ENCODE data around the gene TEX2. TPM values are rescaled to one million over a fixed set of nuclear protein-coding genes. Genes with fewer than 3 reads are reported as not detected.

TEX2 gene
- total and polyA plus RNA-seq, 2 donors (not counting 3 experiments of a cell fraction or from before 2014, with no cell fraction given) = 13.3 to 25.8 TPM

- no TSS peak for BruUV-seq (replicated peaks)
- intact Hi-C loops (cut with micrococcal nuclease) (no loop called here), dilution Hi-C loops (cut with MboI; ENCODE audit: extremely low pct_ligation_motif_present, low sequenced_read_pairs) (no loop called here)
- POLR2A ChIA-PET = interaction anchor here (0.6 kb wide), 1 partner anchor 15 kb away, joined by 3 read pairs; no protein-coding TSS in a partner anchor
- Histone ChIP-seq H3K9me3 (replicated peaks; ENCODE audit: control insufficient read depth, insufficient read depth, low read length) (no peaks in the 10 kb centered on the region), H3K9ac (replicated peaks; ENCODE audit: extremely low read depth, insufficient read depth, low read length) (no peak overlapping the region), H3K36me3 (ENCODE audit: control insufficient read depth in 2 of 2, extremely low read depth in 1 of 2, insufficient read depth in 2 of 2, low read length in 2 of 2) (peaks cover under 1 to 3% of the 10 kb centered on the region in 2 experiments), H3K79me2 (ENCODE audit: control insufficient read depth, insufficient read depth, low read length) (no peaks in the 10 kb centered on the region), H4K20me1 (replicated peaks; ENCODE audit: control insufficient read depth, extremely low read depth, insufficient read depth, low read length) (no peaks in the 10 kb centered on the region), H3K4me3 (replicated peaks in 1 of 3; ENCODE audit: insufficient read depth in 1 of 3, low read depth in 1 of 3, low read length in 3 of 3) (no peak overlapping the region), H3K4me1 (ENCODE audit: control insufficient read depth, extremely low read depth, insufficient read depth, low read length) (peaks cover 21% of the 10 kb centered on the region), H3K27me3 (ENCODE audit: control insufficient read depth in 2 of 2, insufficient read depth in 2 of 2, low read length in 2 of 2) (no peaks in the 10 kb centered on the region), H2AFZ (ENCODE audit: low read depth, low read length) (no peak overlapping the region), H3K27ac (ENCODE audit: insufficient read depth, low read depth, low read length) (no peak overlapping the region), H3K4me2 (ENCODE audit: insufficient read depth, low read length) (no peak overlapping the region), H3K9me1 (replicated peaks; ENCODE audit: control insufficient read depth, extremely low read depth, insufficient read depth, low read length) (no peaks in the 10 kb centered on the region)
- DNase-seq (ENCODE audit: low read depth, low spot score) (no peak), FAIRE-seq (no peak)
- CTCF ChIA-PET = interaction anchor here (1.1 to 2.2 kb wide), 3 partner anchors 11 to 127 kb away, joined by 3 to 6 read pairs (median 6); no protein-coding TSS in a partner anchor
- TF ChIP-seq JUN (IDR thresholded peaks at IDR 0.05; ENCODE audit: borderline replicate concordance, insufficient read depth, insufficient read length, low read depth) = no peak
- no peak for TF ChIP-seq GATA2 (IDR thresholded peaks at IDR 0.05; ENCODE audit: insufficient read depth, insufficient read length, low read depth, low read length)
- TF ChIP-seq FOS (IDR thresholded peaks at IDR 0.05; ENCODE audit: borderline replicate concordance, insufficient read depth, low read length) = no peak
- no peak for TF ChIP-seq MYC (IDR thresholded peaks at IDR 0.05; ENCODE audit: low read depth, low read length)
- TF ChIP-seq CTCF (IDR thresholded peaks at IDR 0.05; ENCODE audit: extremely low read depth in 1 of 2, insufficient read depth in 1 of 2, low read depth in 1 of 2, low read length in 2 of 2) = no peak
- no peak for TF ChIP-seq EZH2 (IDR thresholded peaks at IDR 0.05; ENCODE audit: borderline replicate concordance, low read depth, low read length, severe bottlenecking)
- TF ChIP-seq POLR2AphosphoS5 (IDR thresholded peaks at IDR 0.05; ENCODE audit: insufficient read depth, low read depth, low read length) = no peak
- no peak for TF ChIP-seq POLR2A (IDR thresholded peaks at IDR 0.05; ENCODE audit: low read depth, low read length)
- no peak for TF ChIP-seq MAX (IDR thresholded peaks at IDR 0.05; ENCODE audit: insufficient read depth, insufficient read length)
Observed at GRCh38 chr17:64155129-64155528, 107.9 kb downstream of the TEX2 start.

Measured in endothelial cell of umbilical vein (primary cell).